ENCODE results near the gene AFP. TPM values are rescaled to one million over a fixed set of nuclear protein-coding genes. Genes with fewer than 3 reads are reported as not detected.
"Not testable (repeated sequence)": the region's sequence is repeated elsewhere in the genome, so short reads cannot be mapped to it uniquely, and the experiment has no call there.

The AFP gene
- total RNA-seq: not detected in 2 replicates
- long read RNA-seq: 0 reads

GRCh38 chr4:73435984-73436383 lies at the start of gene AFP:
TSS of gene AFP (plus strand) at chr4:73436221. CDS start at chr4:73436263, 42 bp downstream.
- TF ChIP-seq CTCF (conservative IDR thresholded peaks at IDR 0.05): no peak
- Mint-ChIP-seq H3K27me3 (ENCODE audit: low read depth) (no peaks in the 10 kb centered on the region), H3K4me1 (no peaks in the 10 kb centered on the region), H3K36me3 (ENCODE audit: low read depth) (no peaks in the 10 kb centered on the region), H3K9me3 (no peaks in the 10 kb centered on the region), H3K27ac (ENCODE audit: unreplicated experiment) (no peak within 1 kb of the TSS), H3K4me3 (no peak within 1 kb of the TSS)
- no peak for DNase-seq (ENCODE audit: low read depth, low spot score)

GRCh38 chr4:73387552-73387951 lies 48.5 kb upstream of the AFP start:
- Mint-ChIP-seq H3K27me3 (ENCODE audit: low read depth) (no peaks in the 10 kb centered on the region), H3K27ac (ENCODE audit: unreplicated experiment) (no peak overlapping the region), H3K9me3 (peaks cover 11% of the 10 kb centered on the region), H3K36me3 (ENCODE audit: low read depth) (no peaks in the 10 kb centered on the region), H3K4me1 (no peaks in the 10 kb centered on the region), H3K4me3 (no peak overlapping the region)
- DNase-seq (ENCODE audit: low read depth, low spot score): no peak
- no peak for TF ChIP-seq CTCF (conservative IDR thresholded peaks at IDR 0.05)

- H3K4me3 Mint-ChIP-seq: no peak overlapping the region
- no peak for TF ChIP-seq CTCF (conservative IDR thresholded peaks at IDR 0.05)
- no peak overlapping the region for H3K27ac Mint-ChIP-seq (ENCODE audit: unreplicated experiment)
- H3K36me3 Mint-ChIP-seq (ENCODE audit: low read depth): no peaks in the 10 kb centered on the region
- DNase-seq (ENCODE audit: low read depth, low spot score): no peak
- H3K9me3 Mint-ChIP-seq: peaks cover 11% of the 10 kb centered on the region
- no peaks in the 10 kb centered on the region for H3K4me1 Mint-ChIP-seq
- H3K27me3 Mint-ChIP-seq (ENCODE audit: low read depth): no peaks in the 10 kb centered on the region
These were observed 47.1 kb upstream of the AFP start for GRCh38 chr4:73388887-73389286.

- peaks cover 11% of the 10 kb centered on the region for H3K9me3 Mint-ChIP-seq
- H3K4me1 Mint-ChIP-seq; H3K36me3 Mint-ChIP-seq (ENCODE audit: low read depth); H3K27me3 Mint-ChIP-seq (ENCODE audit: low read depth); DNase-seq (ENCODE audit: low read depth, low spot score); H3K4me3 Mint-ChIP-seq; H3K27ac Mint-ChIP-seq (ENCODE audit: unreplicated experiment): not testable (repeated sequence)
These were observed 46.4 kb upstream of the AFP start for GRCh38 chr4:73389663-73390062.

- Mint-ChIP-seq H3K27ac (ENCODE audit: unreplicated experiment) (no peak overlapping the region), H3K36me3 (ENCODE audit: low read depth) (no peaks in the 10 kb centered on the region), H3K4me3 (no peak overlapping the region), H3K9me3 (peaks cover 3% of the 10 kb centered on the region), H3K4me1 (no peaks in the 10 kb centered on the region), H3K27me3 (ENCODE audit: low read depth) (no peaks in the 10 kb centered on the region)
- DNase-seq (ENCODE audit: low read depth, low spot score): no peak
- TF ChIP-seq CTCF (conservative IDR thresholded peaks at IDR 0.05): no peak
These were observed 44.2 kb upstream of the AFP start for GRCh38 chr4:73391774-73392173.

GRCh38 chr4:73392936-73393335 lies 43.1 kb upstream of the AFP start:
- no peaks in the 10 kb centered on the region for H3K4me1 Mint-ChIP-seq
- H3K27me3 Mint-ChIP-seq (ENCODE audit: low read depth): no peaks in the 10 kb centered on the region
- no peak for TF ChIP-seq CTCF (conservative IDR thresholded peaks at IDR 0.05)
- peaks cover 3% of the 10 kb centered on the region for H3K9me3 Mint-ChIP-seq
- DNase-seq (ENCODE audit: low read depth, low spot score): no peak
- H3K4me3 Mint-ChIP-seq: no peak overlapping the region
- no peak overlapping the region for H3K27ac Mint-ChIP-seq (ENCODE audit: unreplicated experiment)
- no peaks in the 10 kb centered on the region for H3K36me3 Mint-ChIP-seq (ENCODE audit: low read depth)
